HCT116 (cell line): ENCODE measurements around the gene HELT. TPM values are rescaled to one million over a fixed set of nuclear protein-coding genes. Genes with fewer than 3 reads are reported as not detected.

Experiments
- ATAC-seq: fragments of 200-7000 bp; cut with Tn5 transposase; 2 replicates; pipeline ENCODE4 v1.9.1; 2020; ENCODE audit warnings: mild to moderate bottlenecking, moderate library complexity
- BruUV-seq: library from RNA; stranded (reverse); fragments of 400-500 nt; replicated peaks from 2 replicates; lab custom pipeline; 2021; lab: Mats Ljungman, UMichigan
- CTCF ChIA-PET: fragments of 300-600 bp; sonication (Branson Sonifier 250); formaldehyde crosslinking; loops from one replicate; lab custom pipeline; 2021; ENCODE audit warnings: antibody characterized with exemption; lab: Charles Lee
- POLR2A ChIA-PET: fragments of 300-600, 350-600 bp; sonication (Branson Sonifier 250); formaldehyde crosslinking; loops from one replicate; lab custom pipeline; 2021; ENCODE audit warnings: antibody characterized with exemption; lab: Charles Lee
- RAD21 ChIA-PET, 2 experiments: fragments of 300-600 bp; sonication (Branson Sonifier 250); formaldehyde crosslinking; loops; one replicate each; lab custom pipeline; 2023; ENCODE audit warnings: low total read pairs in 2 of 2; ENCODE audit not compliant: uncharacterized antibody in 2 of 2, unreplicated experiment in 2 of 2, low non-redundant PET in 1 of 2; lab: Charles Lee
- DNase-seq: peaks from one replicate; pipeline ENCODE4 v3.0.0-alpha.2; 2010; ENCODE audit warnings: low read depth, low spot score
- H2AFZ ChIP-seq: fragments of 200-600 bp; shearing (Covaris generic), sonication (generic); 2 replicates; pipeline ENCODE4 v1.6.1; 2017; ENCODE audit warnings: low read depth, mixed run types, mixed read lengths, antibody characterized with exemption, low read length; ENCODE audit not compliant: poor library complexity, severe bottlenecking
- H3K27ac ChIP-seq: 2 replicates; pipeline ENCODE4 v1.5.1; 2012; ENCODE audit warnings: low read depth, low read length
- H3K27me3 ChIP-seq: fragments of 200-600 bp; sonication (generic); 2 replicates; pipeline ENCODE4 v1.6.1; 2016; ENCODE audit warnings: mixed run types, low read length, mixed read lengths; ENCODE audit not compliant: insufficient read depth
- H3K36me3 ChIP-seq, 2 experiments: fragments of 200-500 bp in 1 of 2; fragments of 200-600 bp in 1 of 2; sonication (Bioruptor generic) in 1 of 2; sonication (generic) in 1 of 2; 2 replicates each; pipeline versions ENCODE4 v1.5.1 to v1.6.1; 2014 to 2016; ENCODE audit warnings: low read length in 2 of 2, inconsistent platforms in 1 of 2, mixed read lengths in 1 of 2, mixed run types in 1 of 2; ENCODE audit not compliant: insufficient read depth in 2 of 2, control insufficient read depth in 1 of 2
- H3K4me1 ChIP-seq, 2 experiments: fragments of 200-600 bp in 1 of 2; sonication (generic) in 1 of 2; 2 replicates each; pipeline versions ENCODE4 v1.5.1 to v1.6.1; 2012 to 2017; ENCODE audit warnings: low read length in 2 of 2, inconsistent platforms in 1 of 2, mild to moderate bottlenecking in 1 of 2, mixed read lengths in 1 of 2, mixed run types in 1 of 2, moderate library complexity in 1 of 2; ENCODE audit not compliant: insufficient read depth in 2 of 2, control insufficient read depth in 1 of 2
- H3K4me2 ChIP-seq: fragments of 200-600 bp; sonication (generic); 2 replicates; pipeline ENCODE4 v1.6.1; 2017; ENCODE audit warnings: mixed run types, low read length, mixed read lengths
- H3K4me3 ChIP-seq, 2 experiments: fragments of 200-600 bp in 1 of 2; sonication (generic) in 1 of 2; replicated peaks in 1 of 2; 2 replicates each; pipeline ENCODE4 v1.5.1; 2011 to 2016; ENCODE audit warnings: low read length in 2 of 2, control low read depth in 1 of 2, low read depth in 1 of 2, mild to moderate bottlenecking in 1 of 2, mixed read lengths in 1 of 2, mixed run types in 1 of 2
- H3K79me2 ChIP-seq: fragments of 200-600 bp; sonication (generic); 2 replicates; pipeline ENCODE4 v1.6.1; 2017; ENCODE audit warnings: mild to moderate bottlenecking, mixed run types, low read length, moderate library complexity, mixed read lengths; ENCODE audit not compliant: insufficient read depth
- H3K9ac ChIP-seq: fragments of 200-600 bp; sonication (generic); 2 replicates; pipeline ENCODE4 v1.6.1; 2016; ENCODE audit warnings: low read length, mixed read lengths
- H3K9me2 ChIP-seq: fragments of 200-600 bp; sonication (generic), shearing (Covaris generic); 2 replicates; pipeline ENCODE4 v1.6.1; 2017; ENCODE audit warnings: mixed run types, mild to moderate bottlenecking, moderate library complexity; ENCODE audit not compliant: insufficient read depth
- H3K9me3 ChIP-seq, 2 experiments: fragments of 200-500 bp in 1 of 2; fragments of 200-600 bp in 1 of 2; sonication (Bioruptor generic) in 1 of 2; sonication (generic) in 1 of 2; 2 replicates each; pipeline ENCODE4 v1.6.1; 2014 to 2017; ENCODE audit warnings: low read length in 2 of 2, mixed read lengths in 2 of 2, inconsistent platforms in 1 of 2, low read depth in 1 of 2, mild to moderate bottlenecking in 1 of 2, mixed run types in 1 of 2, moderate library complexity in 1 of 2; ENCODE audit not compliant: control insufficient read depth in 1 of 2, insufficient read depth in 1 of 2
- H4K20me1 ChIP-seq: fragments of 200-600 bp; sonication (generic), shearing (Covaris generic); 2 replicates; pipeline ENCODE4 v1.6.1; 2017; ENCODE audit warnings: mixed run types, mild to moderate bottlenecking, moderate library complexity; ENCODE audit not compliant: insufficient read depth
- CBX3 ChIP-seq: IDR thresholded peaks from 2 replicates; pipeline ENCODE4 v1.6.1; 2012; ENCODE audit warnings: low read depth
- CEBPB ChIP-seq: IDR thresholded peaks from 2 replicates; pipeline ENCODE4 v1.6.1; 2012; ENCODE audit warnings: low read depth
- EGR1 ChIP-seq: IDR thresholded peaks from 2 replicates; pipeline ENCODE4 v1.6.1; 2012; ENCODE audit warnings: low read depth
- EZH2 ChIP-seq: fragments of 200-600 bp; sonication (generic); IDR thresholded peaks from 2 replicates; pipeline ENCODE4 v1.6.1; 2017; ENCODE audit warnings: antibody characterized with exemption, mixed run types
- EZH2phosphoT487 ChIP-seq: fragments of 200-600 bp; IDR thresholded peaks from 2 replicates; pipeline ENCODE4 v1.6.1; 2018; ENCODE audit warnings: antibody characterized with exemption, borderline replicate concordance
- JUND ChIP-seq: IDR thresholded peaks from 2 replicates; pipeline ENCODE4 v1.6.1; 2012
- MAX ChIP-seq: IDR thresholded peaks from 2 replicates; pipeline ENCODE4 v1.6.1; 2012
- POLR2A ChIP-seq: IDR thresholded peaks from 2 replicates; pipeline ENCODE4 v1.7.0; 2011; ENCODE audit warnings: borderline replicate concordance; ENCODE audit not compliant: insufficient read depth, insufficient read length; ENCODE audit errors: extremely low read depth
- POLR2AphosphoS5 ChIP-seq: IDR thresholded peaks from 2 replicates; pipeline ENCODE4 v1.6.1; 2011; ENCODE audit warnings: mild to moderate bottlenecking, low read depth, low read length, moderate library complexity
- REST ChIP-seq: IDR thresholded peaks from 2 replicates; pipeline ENCODE4 v1.6.1; 2012; ENCODE audit warnings: low read depth
- SIN3A ChIP-seq: IDR thresholded peaks from 2 replicates; pipeline ENCODE4 v1.6.1; 2012; ENCODE audit warnings: low read depth
- SP1 ChIP-seq: IDR thresholded peaks from 2 replicates; pipeline ENCODE4 v1.6.1; 2012; ENCODE audit warnings: low read depth
- SRF ChIP-seq: IDR thresholded peaks from 2 replicates; pipeline ENCODE4 v1.6.1; 2012; ENCODE audit warnings: low read depth
- YY1 ChIP-seq: IDR thresholded peaks from 2 replicates; pipeline ENCODE4 v1.6.1; 2011; ENCODE audit warnings: low read length, low read depth, moderate library complexity, mild to moderate bottlenecking; ENCODE audit not compliant: insufficient replicate concordance; ENCODE audit errors: extremely low read depth
- ZBTB33 ChIP-seq: IDR thresholded peaks from 2 replicates; pipeline ENCODE4 v1.6.1; 2011; ENCODE audit warnings: mild to moderate bottlenecking, low read length, moderate library complexity; ENCODE audit not compliant: insufficient replicate concordance; ENCODE audit errors: extremely low read depth
- ZFX ChIP-seq: fragments of 450-650 bp; IDR thresholded peaks from 2 replicates; pipeline ENCODE4 v1.6.1; 2017
- ZNF274 ChIP-seq: fragments of 200-500 bp; sonication (Bioruptor generic); IDR thresholded peaks from 2 replicates; pipeline ENCODE4 v1.6.1; 2014; ENCODE audit warnings: mild to moderate bottlenecking, low read depth, low read length, inconsistent platforms
- intact Hi-C: fragments of 100-400 bp; cut with micrococcal nuclease; formaldehyde crosslinking; loops from 2 replicates; pipeline ENCODE4 v1.10.0; 2022
- total RNA-seq: library from RNA; stranded (reverse); gene quantifications from one replicate; pipeline ENCODE4 v1.2.1, GENCODE V29; 2021; ENCODE audit not compliant: unreplicated experiment

The HELT gene
- total RNA-seq, 1 experiment from 2014 or later = not detected

- TF ChIP-seq SRF = no peak
Measured at GRCh38 chr4:185054886-185055285, 36.6 kb downstream of the HELT start (continued).

GRCh38 chr4:185061610-185062009 is 43.3 kb downstream of the HELT start:
- ChIA-PET POLR2A (no interaction called here), RAD21 (no interaction called here)
- Histone ChIP-seq H3K4me2 (no peak overlapping the region), H2AFZ (no peak overlapping the region), H3K9me3 (no peaks in the 10 kb centered on the region)
- TF ChIP-seq EGR1 (no peak), SIN3A (no peak), ZBTB33 (no peak), YY1 (no peak), SP1 (no peak), MAX (no peak), CEBPB (no peak), POLR2AphosphoS5 (no peak), ZNF274 (no peak), ZFX (no peak), EZH2phosphoT487 (no peak), JUND (no peak), SRF (no peak), REST (no peak), EZH2 (no peak), CBX3 (no peak), POLR2A (no peak)
- TF ChIP-seq, all 23 proteins: peak for 0
- H3K4me3 ChIP-seq = no peak overlapping the region
- no peak overlapping the region for H3K9ac ChIP-seq
- DNase-seq (no peak), ATAC-seq (no peak)
- CTCF ChIA-PET = no interaction called here
- BruUV-seq = no TSS peak
- H3K27ac ChIP-seq = no peak overlapping the region
- no peaks in the 10 kb centered on the region for H3K36me3 ChIP-seq
- intact Hi-C loops = no loop called here
- H3K4me1 ChIP-seq = no peaks in the 10 kb centered on the region
- no peaks in the 10 kb centered on the region for H3K9me2 ChIP-seq
- no peaks in the 10 kb centered on the region for H4K20me1 ChIP-seq
- H3K79me2 ChIP-seq = no peaks in the 10 kb centered on the region
- H3K27me3 ChIP-seq = no peaks in the 10 kb centered on the region
